ENCODE results near the gene ANO1.
"Not testable (repeated sequence)": the region's sequence is repeated elsewhere in the genome, so short reads cannot be mapped to it uniquely, and the experiment has no call there.

Gene ANO1

DNA sequence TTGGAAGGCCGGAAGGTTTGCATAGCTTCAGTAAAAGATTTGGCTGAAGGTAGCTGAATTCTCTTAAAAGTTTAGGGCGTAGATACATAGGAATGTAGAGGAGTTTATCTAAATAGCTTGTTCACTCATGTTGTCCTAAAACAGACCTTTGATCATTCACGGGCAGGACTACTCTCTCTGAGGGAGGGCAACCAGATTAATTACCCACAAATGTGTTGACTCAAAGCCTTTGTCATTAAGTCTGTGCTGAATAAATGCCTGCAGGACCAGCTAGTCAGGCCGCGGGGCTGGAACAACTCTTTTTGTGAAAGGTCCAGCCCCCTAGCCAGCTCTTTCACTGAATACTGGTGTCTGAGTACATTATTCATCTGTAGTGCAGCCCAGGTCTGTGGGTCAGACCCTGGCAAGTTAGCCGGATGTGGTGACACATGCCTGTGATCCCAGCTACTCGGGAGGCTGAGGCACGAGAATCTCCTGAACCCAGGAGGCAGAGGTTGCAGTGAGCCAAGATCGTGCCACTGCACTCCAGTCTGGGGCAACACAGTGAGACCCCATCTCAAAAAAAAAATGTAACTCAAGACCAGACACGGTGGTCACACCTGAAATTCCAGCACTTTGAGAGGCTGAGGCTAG is 122.2 kb downstream of the ANO1 start:
- DNase-seq: no peak

DNA sequence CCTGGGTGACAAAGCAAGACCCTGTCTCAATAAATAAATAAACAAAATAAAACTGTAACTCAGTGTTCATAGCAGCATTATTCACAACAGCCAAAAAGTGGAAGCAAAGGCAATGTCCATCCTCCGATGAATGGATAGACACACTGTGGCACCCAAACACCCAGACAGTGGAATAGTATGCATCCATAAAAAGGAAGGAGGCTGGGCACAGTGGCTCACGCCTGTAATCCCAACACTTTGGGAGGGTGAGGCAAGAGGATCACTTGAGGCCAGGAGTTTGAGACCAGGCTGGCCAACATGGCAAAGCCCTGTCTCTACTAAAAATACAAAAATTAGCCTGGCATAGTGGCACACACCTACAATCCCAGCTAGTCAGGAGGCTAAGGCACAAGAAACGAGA is 122.9 kb downstream of the ANO1 start:
- not testable (repeated sequence) for DNase-seq

DNA sequence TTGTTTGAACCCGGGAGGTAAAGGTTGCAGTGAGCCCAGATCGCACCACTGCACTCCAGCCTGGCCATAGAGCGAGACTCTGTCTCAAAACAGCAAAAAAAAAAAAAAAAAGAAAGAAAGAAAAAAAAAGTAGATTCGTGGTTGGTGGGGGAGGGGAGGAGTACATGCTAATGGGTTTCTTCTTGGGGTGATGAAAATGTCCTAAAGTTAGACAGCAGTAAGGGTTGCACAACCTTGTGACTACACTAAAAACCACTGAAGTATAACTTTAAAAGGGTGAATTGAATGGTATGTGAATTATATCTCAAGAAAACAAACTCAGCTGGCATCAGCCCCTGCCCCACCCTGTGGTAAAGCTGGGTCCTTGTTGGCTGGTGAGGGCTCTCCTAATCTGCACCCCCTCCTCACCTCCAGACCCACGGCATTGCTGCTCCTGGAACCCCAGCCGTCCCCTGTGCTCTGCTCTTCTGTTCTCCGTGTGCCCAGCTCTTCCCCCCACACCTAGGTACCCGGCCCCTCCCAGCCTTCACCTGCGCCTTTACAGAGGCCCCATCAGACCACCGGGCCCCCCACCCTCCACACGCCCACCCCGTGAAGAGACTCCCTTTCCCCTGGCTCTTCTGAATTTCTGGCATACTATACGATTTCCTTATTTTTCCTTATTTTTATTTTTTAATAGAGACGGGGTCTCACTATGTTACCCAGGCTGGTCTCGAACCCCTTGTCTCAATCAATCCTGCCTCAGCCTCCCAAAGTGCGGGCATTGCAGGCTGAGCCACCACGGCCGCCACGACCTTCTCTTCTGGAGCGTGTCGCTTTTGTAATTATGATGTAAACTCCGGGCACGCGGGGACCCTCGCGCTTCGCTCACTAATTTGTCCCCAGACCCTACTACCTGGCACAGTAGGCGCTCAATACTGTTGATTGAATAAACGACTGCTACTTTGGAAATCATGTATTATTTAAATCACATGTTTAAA is 124.1 kb downstream of the ANO1 start:
- DNase-seq: no peak

DNA sequence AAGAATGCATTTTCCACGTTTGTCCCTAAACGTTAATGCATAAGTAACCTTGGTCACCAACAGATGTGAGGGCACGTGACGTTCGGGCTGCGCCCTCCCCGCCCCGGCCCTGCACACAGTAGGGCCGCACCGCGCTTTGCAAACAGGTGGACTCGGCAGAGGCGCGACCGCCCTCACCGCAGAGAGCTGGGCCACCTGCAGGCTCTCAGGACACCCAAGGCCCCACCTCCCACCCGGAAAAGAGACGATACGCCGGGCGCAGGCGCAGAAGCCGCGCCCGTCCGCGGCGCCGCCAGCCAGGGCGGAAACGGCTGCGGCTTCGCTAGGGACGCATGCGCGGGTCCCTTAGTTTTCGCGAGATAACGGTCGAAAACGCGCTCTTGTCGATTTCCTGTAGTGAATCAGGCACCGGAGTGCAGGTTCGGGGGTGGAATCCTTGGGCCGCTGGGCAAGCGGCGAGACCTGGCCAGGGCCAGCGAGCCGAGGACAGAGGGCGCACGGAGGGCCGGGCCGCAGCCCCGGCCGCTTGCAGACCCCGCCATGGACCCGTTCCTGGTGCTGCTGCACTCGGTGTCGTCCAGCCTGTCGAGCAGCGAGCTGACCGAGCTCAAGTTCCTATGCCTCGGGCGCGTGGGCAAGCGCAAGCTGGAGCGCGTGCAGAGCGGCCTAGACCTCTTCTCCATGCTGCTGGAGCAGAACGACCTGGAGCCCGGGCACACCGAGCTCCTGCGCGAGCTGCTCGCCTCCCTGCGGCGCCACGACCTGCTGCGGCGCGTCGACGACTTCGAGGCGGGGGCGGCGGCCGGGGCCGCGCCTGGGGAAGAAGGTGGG is 125.0 kb downstream of the ANO1 start, which contains the start of gene FADD:
Gene FADD (plus strand): TSS at position 377 of the 831 bp plus-strand sequence. CDS start 164 bp downstream, at position 541.
- peak; percentile 93 for DNase-seq

DNA sequence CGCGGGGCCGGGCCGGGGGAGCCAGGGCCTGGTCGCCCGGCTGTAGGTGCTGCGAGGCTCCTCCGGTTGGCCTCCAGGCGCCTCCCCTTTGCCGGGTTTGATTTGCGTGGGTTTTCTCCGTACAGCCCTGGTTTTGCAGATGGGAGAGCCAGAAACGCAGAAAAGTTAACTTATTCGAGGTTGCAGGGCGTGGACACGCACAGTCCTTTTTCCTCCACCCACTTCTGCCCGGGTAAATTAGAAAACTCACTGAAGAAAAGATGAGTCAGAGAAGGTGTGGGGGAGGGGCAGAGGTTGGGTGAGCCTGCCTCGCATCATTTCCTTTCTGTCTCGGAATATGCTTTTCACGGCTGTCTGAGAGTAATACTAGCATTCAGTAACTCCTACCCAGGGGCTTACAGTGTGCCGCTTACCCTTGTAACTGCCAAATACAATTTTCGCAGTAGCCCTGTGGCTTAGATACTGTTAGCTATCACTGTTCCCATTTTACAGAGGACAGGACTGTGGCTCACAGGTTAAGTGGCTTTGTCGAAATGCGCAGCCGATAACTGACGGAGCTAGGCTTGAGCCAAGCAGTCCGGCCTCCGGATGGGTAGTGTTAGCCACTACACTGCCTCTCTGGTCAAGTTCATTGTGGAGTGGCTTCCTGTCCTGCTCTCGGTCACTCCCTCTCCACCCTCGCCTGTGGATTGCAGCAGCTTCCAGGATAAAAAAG is 125.8 kb downstream of the ANO1 start:
- peak; percentile 17 for DNase-seq

DNA sequence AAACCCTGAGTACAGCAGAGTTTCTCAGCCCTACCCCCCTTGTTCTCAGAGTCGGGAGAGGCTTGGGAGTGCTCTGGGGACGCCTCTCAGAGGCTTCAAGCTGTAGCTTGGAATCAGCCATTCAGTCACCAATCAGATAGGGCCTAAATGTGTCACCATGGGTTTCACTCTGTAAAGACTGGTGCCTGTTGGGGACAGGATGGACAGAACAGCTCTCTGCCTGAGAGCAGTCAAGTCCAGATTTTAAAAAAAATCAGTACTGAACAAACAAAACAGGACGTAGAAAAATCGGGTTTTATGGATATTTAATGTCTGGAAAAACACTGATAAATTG is 126.3 kb downstream of the ANO1 start:
- DNase-seq: no peak

DNA sequence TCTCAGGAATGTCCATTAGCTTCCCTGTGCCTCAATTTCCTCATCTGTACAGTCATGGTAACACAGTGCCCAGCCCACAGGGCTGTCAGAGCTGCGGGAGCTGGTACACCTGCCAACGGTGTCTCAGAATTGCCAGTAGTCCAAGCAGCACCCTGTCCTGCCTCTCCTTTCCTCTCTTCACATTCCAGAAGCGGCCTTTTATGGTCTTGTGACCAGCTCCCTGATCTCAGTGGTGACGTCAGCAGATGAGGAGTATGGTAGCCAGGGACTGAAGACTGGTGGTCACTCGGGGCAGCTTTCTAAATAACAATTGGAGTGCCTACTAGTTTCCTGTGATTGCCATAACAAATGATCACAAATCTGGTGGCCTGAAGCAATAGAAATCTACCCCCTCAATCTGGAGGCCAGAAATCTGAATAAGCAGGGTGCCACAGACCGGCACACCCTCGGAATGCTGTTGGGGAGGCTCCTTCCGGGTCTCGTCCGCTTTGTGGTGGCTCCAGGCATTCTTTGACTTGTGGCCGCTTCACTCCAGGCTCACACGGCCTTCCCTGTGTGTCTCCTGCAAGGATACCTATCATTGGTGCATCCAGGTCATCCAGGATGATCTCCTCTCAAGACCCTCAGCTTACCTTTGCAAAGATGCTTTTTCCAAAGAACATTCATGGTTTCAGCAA is 127.1 kb downstream of the ANO1 start:
- DNase-seq: no peak

DNA sequence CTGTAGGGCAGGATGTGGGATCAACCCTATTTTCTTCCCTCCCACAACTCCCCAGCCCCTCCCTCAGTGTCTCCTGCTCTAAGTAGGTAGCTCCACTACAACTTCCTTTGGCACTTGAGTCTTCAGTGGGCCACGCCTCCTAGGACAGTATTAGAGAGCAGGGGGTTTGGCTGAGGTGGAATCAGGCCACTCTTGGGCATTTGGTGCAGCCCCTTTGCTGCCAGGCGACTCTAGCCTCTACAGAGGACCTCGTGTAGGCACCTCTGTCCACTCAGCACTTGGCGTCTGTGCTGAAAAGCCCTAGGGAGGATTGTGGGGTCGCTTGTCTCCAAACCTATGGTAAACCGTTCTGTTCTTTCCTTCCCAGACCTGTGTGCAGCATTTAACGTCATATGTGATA is 127.6 kb downstream of the ANO1 start:
- no peak for DNase-seq

DNA sequence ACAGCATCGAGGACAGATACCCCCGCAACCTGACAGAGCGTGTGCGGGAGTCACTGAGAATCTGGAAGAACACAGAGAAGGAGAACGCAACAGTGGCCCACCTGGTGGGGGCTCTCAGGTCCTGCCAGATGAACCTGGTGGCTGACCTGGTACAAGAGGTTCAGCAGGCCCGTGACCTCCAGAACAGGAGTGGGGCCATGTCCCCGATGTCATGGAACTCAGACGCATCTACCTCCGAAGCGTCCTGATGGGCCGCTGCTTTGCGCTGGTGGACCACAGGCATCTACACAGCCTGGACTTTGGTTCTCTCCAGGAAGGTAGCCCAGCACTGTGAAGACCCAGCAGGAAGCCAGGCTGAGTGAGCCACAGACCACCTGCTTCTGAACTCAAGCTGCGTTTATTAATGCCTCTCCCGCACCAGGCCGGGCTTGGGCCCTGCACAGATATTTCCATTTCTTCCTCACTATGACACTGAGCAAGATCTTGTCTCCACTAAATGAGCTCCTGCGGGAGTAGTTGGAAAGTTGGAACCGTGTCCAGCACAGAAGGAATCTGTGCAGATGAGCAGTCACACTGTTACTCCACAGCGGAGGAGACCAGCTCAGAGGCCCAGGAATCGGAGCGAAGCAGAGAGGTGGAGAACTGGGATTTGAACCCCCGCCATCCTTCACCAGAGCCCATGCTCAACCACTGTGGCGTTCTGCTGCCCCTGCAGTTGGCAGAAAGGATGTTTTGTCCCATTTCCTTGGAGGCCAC is 128.3 kb downstream of the ANO1 start:
- no peak for DNase-seq

DNA sequence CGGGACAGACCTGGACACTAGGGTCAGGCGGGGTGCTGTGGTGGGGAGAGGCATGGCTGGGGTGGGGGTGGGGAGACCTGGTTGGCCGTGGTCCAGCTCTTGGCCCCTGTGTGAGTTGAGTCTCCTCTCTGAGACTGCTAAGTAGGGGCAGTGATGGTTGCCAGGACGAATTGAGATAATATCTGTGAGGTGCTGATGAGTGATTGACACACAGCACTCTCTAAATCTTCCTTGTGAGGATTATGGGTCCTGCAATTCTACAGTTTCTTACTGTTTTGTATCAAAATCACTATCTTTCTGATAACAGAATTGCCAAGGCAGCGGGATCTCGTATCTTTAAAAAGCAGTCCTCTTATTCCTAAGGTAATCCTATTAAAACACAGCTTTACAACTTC is 128.9 kb downstream of the ANO1 start:
- DNase-seq: no peak

DNA sequence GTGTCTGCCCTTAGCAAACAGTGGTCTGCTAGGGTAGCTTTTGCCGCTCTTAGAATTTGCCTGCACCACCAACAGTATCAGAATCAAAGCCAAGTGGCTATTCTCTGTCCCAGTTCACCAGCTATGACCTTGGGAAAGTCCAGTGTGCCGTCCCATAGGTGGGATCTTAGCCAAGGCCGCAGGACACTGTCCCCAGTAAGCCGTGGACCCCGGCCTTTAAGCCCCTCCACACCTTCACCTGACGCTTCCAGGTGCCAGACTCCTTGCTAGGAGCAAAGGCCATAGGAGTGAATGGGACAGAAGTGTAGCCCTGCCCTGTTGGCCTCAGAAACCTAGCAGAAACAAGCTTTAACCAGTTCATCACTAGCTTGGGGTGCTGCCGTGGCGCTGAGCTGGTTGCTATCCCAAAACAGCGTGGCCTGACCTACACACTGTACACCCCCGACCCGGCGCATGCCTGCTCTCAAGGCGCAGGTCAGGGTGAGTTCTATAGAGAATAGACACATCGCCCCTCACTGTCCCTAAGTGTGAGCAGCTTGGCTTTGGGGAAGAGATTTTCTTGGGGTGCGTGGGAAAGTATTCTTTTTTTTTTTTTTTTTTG is 129.5 kb downstream of the ANO1 start:
- DNase-seq: no peak

DNA sequence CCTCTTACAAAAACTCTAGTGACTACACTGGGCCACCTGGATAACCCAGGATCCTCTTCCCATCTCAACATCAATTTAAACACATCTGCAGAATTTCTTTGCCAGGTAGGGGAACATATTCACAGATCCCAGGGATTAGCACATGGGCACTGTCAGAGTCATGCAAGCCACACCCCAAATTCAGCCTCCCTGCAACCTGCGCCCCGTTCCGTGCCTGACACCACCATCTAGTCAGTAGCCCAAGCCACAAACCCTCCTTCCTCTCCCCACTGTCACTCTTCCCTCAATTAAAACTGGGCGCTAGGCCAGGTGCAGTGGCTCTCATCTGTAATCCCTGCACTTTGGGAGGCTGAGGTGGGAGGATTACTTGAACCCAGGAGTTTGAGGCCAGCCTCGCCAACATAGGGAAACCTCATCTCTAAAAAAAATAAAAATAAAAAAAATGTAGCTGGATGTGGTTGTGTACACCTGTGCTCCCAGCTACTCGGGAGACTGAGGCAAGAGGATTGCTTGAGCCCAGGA is 131.3 kb downstream of the ANO1 start:
- no peak for DNase-seq

DNA sequence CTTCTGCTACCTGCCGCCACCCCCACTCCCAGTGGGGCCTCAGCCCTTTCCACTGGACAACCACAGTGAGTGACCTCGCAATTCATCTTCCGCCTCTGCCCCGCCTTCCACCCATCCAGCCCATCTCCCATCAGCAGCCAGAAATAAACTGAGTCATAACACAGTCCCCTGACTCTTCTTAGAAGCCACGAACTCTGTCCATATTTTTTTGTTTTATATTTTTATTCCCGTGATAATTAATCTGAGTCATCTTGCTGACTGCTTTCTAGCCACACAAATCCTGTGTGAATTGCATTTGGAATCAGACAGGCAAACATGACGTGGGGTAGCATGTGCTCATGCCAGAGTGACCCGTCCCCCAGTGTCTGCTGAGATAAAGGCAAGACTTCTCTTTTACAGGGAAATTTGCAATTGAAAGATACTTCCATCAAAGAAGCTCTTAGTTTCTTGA is 132.0 kb downstream of the ANO1 start:
- DNase-seq: no peak

DNA sequence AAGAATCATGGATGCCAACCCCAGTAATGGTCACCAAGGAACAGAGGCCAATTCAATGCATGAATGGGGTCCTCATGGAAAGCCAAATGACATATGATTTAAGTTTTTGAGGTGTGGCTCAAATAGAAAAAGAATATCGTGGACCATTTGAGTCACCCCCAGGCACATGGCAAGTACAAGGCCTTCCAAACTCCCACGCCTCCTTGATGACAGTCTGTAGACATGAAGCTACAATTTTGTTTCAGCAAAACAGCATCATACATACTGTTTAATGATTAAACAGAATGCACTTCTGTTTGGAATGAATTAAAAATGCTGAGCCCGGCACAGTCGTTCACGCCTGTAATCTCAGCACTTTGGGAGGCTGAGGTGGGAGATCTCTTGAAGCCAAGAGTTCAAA is 132.4 kb downstream of the ANO1 start:
- DNase-seq: no peak

DNA sequence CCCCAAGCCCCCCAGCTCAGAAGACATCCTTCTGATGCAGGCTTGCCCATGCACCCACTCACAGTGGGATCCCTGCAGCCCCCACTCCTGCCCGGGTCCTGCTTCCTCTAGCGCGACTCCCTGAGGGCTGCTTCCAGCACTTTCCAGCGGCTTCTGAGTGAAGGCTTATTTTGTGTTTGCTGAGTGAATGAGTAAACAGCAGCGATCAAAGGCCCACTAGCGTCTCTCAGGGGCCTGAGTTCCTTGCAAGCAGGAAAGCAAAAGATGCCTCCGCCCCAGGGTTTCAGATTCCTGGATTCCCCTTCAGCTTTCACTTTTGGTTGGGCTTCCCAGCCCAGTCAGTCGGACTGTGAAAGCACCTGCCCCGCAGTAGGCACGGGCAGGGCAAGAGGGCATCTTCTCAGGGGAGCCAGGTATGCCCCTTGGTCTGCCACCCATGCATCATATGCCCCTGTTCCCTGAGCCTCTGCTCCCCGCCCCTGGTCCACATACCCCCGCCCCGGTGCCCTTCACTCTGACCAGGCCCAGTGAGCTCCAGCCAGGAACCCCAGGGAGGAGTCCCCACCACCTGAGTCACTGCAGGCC is 134.2 kb downstream of the ANO1 start:
- no peak for DNase-seq

DNA sequence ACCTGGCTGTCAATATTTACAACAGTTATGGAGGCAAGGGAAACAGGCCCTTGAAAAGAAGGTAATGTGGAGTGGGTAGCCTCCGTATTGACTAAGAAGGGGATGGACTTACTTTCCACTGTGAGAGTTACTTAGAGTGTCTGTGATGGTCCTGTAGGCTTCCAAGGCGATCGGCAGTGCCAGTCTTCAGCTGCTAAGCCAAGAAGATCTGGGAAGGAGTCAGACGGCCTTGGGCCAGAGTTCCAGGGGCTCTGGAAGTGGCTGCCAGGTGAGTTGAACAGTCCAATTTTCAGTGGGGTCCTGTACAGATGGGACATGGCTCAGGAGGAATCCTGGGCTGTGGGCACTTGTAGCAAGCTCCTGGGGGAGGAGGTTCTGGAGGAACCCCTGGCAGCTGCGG is 139.3 kb downstream of the ANO1 start:
- not testable (repeated sequence) for DNase-seq

DNA sequence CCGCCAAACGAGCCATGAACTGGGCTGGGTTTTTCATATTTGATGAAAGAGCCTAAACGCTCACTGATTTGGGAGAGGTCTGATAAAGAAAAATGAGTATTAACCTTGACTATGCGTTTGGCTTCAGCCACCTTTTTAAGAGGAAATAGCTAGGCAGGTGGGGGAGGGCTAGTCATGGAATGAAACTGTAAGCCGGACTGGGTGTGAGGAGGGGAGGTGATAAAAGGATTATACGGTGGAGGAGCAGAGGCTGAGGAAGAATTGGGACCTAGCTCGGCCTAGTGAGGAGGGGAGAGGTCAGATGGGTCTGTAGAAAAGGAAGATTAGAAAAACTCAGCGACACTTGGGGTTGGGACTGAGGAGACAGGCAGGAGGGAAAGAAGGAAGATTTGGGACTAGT is 140.0 kb downstream of the ANO1 start:
- DNase-seq: not testable (repeated sequence)

DNA sequence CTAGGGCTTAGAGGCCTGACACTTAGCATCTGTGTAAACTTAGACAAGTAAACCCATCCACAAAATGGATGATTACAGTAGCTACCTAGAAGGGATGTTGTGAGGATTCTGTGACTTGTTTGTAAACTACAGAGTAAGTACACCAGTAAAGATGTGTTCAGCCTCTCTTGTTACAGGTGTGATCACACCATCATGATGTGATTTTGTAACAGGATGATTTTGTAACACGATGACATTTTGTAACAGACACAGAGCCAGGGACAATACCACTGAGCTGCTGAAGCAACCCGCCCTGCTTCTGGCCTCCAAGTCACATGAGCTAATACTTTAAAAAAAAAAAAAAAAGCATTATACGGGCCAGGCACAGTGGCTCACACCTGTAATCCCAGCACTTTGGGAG is 142.0 kb downstream of the ANO1 start:
- no peak for DNase-seq

DNA sequence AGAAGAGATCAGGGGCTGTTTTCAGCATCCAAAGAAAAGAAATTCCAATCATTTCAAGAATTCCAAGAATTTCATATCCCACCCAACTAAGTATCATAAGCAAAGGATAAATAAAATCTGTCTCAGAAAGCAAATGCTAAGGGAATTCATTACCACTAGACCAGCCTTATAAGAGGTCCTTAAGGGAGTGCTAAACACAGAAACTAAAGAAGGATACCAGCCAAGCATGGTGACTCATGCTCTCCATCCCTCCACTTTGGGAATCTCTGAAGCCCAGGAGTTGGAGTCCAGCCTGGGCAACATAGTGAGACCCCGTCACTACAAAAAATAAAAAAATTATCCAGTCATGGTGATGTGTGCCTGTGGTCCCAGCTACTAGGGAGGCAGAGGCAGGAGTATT is 142.8 kb downstream of the ANO1 start:
- DNase-seq: no peak

DNA sequence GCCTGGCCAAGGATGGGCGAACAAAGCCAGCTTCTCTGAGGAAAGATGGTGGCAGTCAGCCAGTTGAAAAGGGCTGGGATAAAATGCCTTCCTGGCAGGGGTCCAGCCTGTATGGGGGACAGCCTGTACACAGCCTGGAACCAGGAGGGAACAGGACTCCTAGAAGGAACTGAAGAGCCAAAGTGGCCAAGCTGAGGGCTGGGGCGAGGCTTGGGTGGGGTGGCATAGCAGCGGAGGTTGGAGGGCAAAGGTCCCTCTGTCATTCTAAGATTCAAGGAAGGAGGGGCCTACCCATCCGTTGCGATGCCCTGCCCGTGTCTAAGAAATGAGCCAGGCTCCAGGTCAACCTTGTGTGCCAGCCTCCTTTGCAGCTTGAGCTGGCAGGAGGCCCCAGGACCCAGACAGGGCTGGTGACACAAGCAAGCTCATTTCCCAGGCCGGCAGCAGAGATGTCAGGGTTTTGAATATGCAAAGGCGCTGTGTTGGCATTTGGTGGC is 147.6 kb downstream of the ANO1 start:
- no peak for DNase-seq
